GM15510 (cell line): ENCODE data around the gene SDSL.

Experiments
- POLR2A ChIP-seq: IDR thresholded peaks from 3 replicates; pipeline ENCODE4 v1.6.1; 2011; ENCODE audit warnings: borderline replicate concordance; ENCODE audit not compliant: insufficient read length; ENCODE audit errors: extremely low read depth

Gene SDSL

GRCh38 chr12:113472191-113473121 lies 50.3 kb downstream of the SDSL start:
- TF ChIP-seq POLR2A: no peak

- TF ChIP-seq POLR2A: no peak
Observed at GRCh38 chr12:113473400-113473799, 51.2 kb downstream of the SDSL start.

- TF ChIP-seq POLR2A: no peak
Observed at GRCh38 chr12:113473942-113474341, 51.8 kb downstream of the SDSL start.

- TF ChIP-seq POLR2A: no peak
Observed at GRCh38 chr12:113474635-113475436, 52.7 kb downstream of the SDSL start.

- no peak for TF ChIP-seq POLR2A
Observed at GRCh38 chr12:113475451-113476175, 53.4 kb downstream of the SDSL start.

- no peak for TF ChIP-seq POLR2A
Observed at GRCh38 chr12:113476176-113476986, 54.2 kb downstream of the SDSL start.

- no peak for TF ChIP-seq POLR2A
Observed at GRCh38 chr12:113477171-113477841, 55.1 kb downstream of the SDSL start.

GRCh38 chr12:113477842-113478215 lies 55.6 kb downstream of the SDSL start:
- TF ChIP-seq POLR2A: no peak

GRCh38 chr12:113478351-113479011 lies 56.3 kb downstream of the SDSL start:
- TF ChIP-seq POLR2A: no peak

GRCh38 chr12:113479216-113479589 lies 57.0 kb downstream of the SDSL start:
- TF ChIP-seq POLR2A: no peak

- no peak for TF ChIP-seq POLR2A
Observed at GRCh38 chr12:113479590-113480335, 57.6 kb downstream of the SDSL start.

- no peak for TF ChIP-seq POLR2A
Observed at GRCh38 chr12:113480336-113480971, 58.3 kb downstream of the SDSL start.
